Smooth muscle cell (in vitro differentiated cells): Measurements from ENCODE around the gene USP43. TPM values are rescaled to one million over a fixed set of nuclear protein-coding genes. Genes with fewer than 3 reads are reported as not detected.
"Not testable (repeated sequence)": the region's sequence is repeated elsewhere in the genome, so short reads cannot be mapped to it uniquely, and the experiment has no call there.

Source experiments
- DNase-seq: peaks from one replicate; lab custom pipeline; 2025; ENCODE audit not compliant: unreplicated experiment; lab: John Stamatoyannopoulos, UW
- H2AFZ ChIP-seq: fragments of 200-600 bp; sonication (generic); 2 replicates; pipeline ENCODE4 v1.6.0; 2016; ENCODE audit warnings: antibody characterized with exemption, low read depth, mild to moderate bottlenecking
- H3F3A ChIP-seq: fragments of 200-600 bp; sonication (generic); 2 replicates; pipeline ENCODE4 v1.6.0; 2017; ENCODE audit warnings: antibody characterized with exemption, low read depth
- H3K27ac ChIP-seq: fragments of 200-600 bp; sonication (generic); 2 replicates; pipeline ENCODE4 v1.5.1; 2016; ENCODE audit warnings: low read depth, mild to moderate bottlenecking
- H3K27me3 ChIP-seq: fragments of 200-600 bp; sonication (generic); 2 replicates; pipeline ENCODE4 v1.6.1; 2016; ENCODE audit warnings: low read depth, mild to moderate bottlenecking
- H3K36me3 ChIP-seq: fragments of 200-600 bp; sonication (generic); 2 replicates; pipeline ENCODE4 v1.5.1; 2016; ENCODE audit warnings: low read depth
- H3K4me1 ChIP-seq: fragments of 200-600 bp; sonication (generic); 2 replicates; pipeline ENCODE4 v1.5.1; 2016; ENCODE audit warnings: low read depth
- H3K4me2 ChIP-seq: fragments of 200-600 bp; sonication (generic); 2 replicates; pipeline ENCODE4 v1.6.0; 2016; ENCODE audit warnings: mild to moderate bottlenecking
- H3K4me3 ChIP-seq: fragments of 200-600 bp; sonication (generic); 2 replicates; pipeline ENCODE4 v1.5.1; 2016; ENCODE audit warnings: mild to moderate bottlenecking
- H3K79me2 ChIP-seq: fragments of 200-600 bp; sonication (generic); 2 replicates; pipeline ENCODE4 v1.6.0; 2016; ENCODE audit warnings: low read depth, mild to moderate bottlenecking
- H3K9ac ChIP-seq: fragments of 200-600 bp; sonication (generic); 2 replicates; pipeline ENCODE4 v1.6.0; 2016; ENCODE audit warnings: low read depth
- H3K9me3 ChIP-seq: fragments of 200-600 bp; sonication (generic); replicated peaks from 2 replicates; pipeline ENCODE4 v1.5.1; 2016; ENCODE audit warnings: low read depth
- H4K20me1 ChIP-seq: fragments of 200-600 bp; sonication (generic); 2 replicates; pipeline ENCODE4 v1.6.0; 2016; ENCODE audit warnings: low read depth
- CTCF ChIP-seq: fragments of 200-600 bp; sonication (generic); IDR thresholded peaks from 2 replicates; pipeline ENCODE4 v1.5.1; 2017; ENCODE audit warnings: borderline replicate concordance, mild to moderate bottlenecking, antibody characterized with exemption; ENCODE audit not compliant: insufficient read depth, poor library complexity, severe bottlenecking
- WGBS: methylation state at CpG from one replicate; pipeline ENCODE4 v1.1.7; 2016; ENCODE audit warnings: low lambda C conversion rate; 5-methylcytosine and 5-hydroxymethylcytosine counted together
- polyA plus RNA-seq: library from polyadenylated mRNA; unstranded; fragments of >200 nt; fragmentation: Nextera tagmentation; extraction: Ambion mirVana; gene quantifications from 2 replicates; pipeline ENCODE4 v1.2.1, GENCODE V29; 2016
- total RNA-seq: library from RNA; depleted of rRNA; stranded (reverse); fragments of >200 nt; gene quantifications from 2 replicates; pipeline ENCODE4 v1.2.3, GENCODE V29; 2014

USP43 gene
- 2.6 and 2.7 TPM in 2 replicates for total RNA-seq
- 2.0 and 3.9 TPM in 2 replicates for polyA plus RNA-seq

GRCh38 chr17:9644910-9645751 lies at the start of gene USP43:
USP43 (plus strand) TSS chr17:9645517; CDS start chr17:9645633, 116 bp downstream.
- Histone ChIP-seq H3K4me3 (peak within 1 kb of the TSS; percentile 66), H3K4me2 (peak within 1 kb of the TSS; percentile 100), H3K27ac (peak within 1 kb of the TSS; percentile 2), H3K4me1 (peaks cover 22% of the 10 kb centered on the region), H3K9ac (peak within 1 kb of the TSS; percentile 43), H3K79me2 (peaks cover 7% of the 10 kb centered on the region), H3F3A (peaks cover 9% of the 10 kb centered on the region), H4K20me1 (no peaks in the 10 kb centered on the region), H3K9me3 (no peaks in the 10 kb centered on the region), H2AFZ (peak within 1 kb of the TSS; percentile 89), H3K27me3 (no peaks in the 10 kb centered on the region), H3K36me3 (no peaks in the 10 kb centered on the region)
- no peak for DNase-seq
- TF ChIP-seq CTCF = no peak
- WGBS = 2% methylated on average over 50 of the region's 72 CpGs

GRCh38 chr17:9597638-9598037 lies 47.7 kb upstream of the USP43 start:
- not testable (repeated sequence) for H4K20me1 ChIP-seq, H2AFZ ChIP-seq, H3K79me2 ChIP-seq, H3F3A ChIP-seq, H3K27ac ChIP-seq, H3K4me1 ChIP-seq, H3K4me2 ChIP-seq, H3K36me3 ChIP-seq, DNase-seq, H3K9ac ChIP-seq, H3K27me3 ChIP-seq, H3K9me3 ChIP-seq, H3K4me3 ChIP-seq
- 92% methylated on average over 5 of the region's 5 CpGs for WGBS

GRCh38 chr17:9598661-9599060 lies 46.7 kb upstream of the USP43 start:
- 87% methylated on average over 4 of the region's 4 CpGs for WGBS
- H3K9me3 ChIP-seq = no peaks in the 10 kb centered on the region
- H3K4me1 ChIP-seq = no peaks in the 10 kb centered on the region
- no peaks in the 10 kb centered on the region for H3K36me3 ChIP-seq
- no peak overlapping the region for H3K4me3 ChIP-seq
- no peaks in the 10 kb centered on the region for H4K20me1 ChIP-seq
- DNase-seq = no peak
- no peak overlapping the region for H3K9ac ChIP-seq
- no peak for TF ChIP-seq CTCF
- no peak overlapping the region for H3K27ac ChIP-seq
- no peaks in the 10 kb centered on the region for H3F3A ChIP-seq
- H3K4me2 ChIP-seq = no peak overlapping the region
- no peaks in the 10 kb centered on the region for H3K27me3 ChIP-seq
- H2AFZ ChIP-seq = no peak overlapping the region
- H3K79me2 ChIP-seq = no peaks in the 10 kb centered on the region

GRCh38 chr17:9604583-9604982 lies 40.7 kb upstream of the USP43 start:
- H3K36me3 ChIP-seq, H3K9me3 ChIP-seq, H2AFZ ChIP-seq, H3K27me3 ChIP-seq, H3K4me3 ChIP-seq, H3F3A ChIP-seq, H3K79me2 ChIP-seq, H3K4me1 ChIP-seq, DNase-seq, H3K27ac ChIP-seq, H4K20me1 ChIP-seq, H3K9ac ChIP-seq, H3K4me2 ChIP-seq: not testable (repeated sequence)
- 94% methylated on average over 5 of the region's 5 CpGs for WGBS
